Skin of body (tissue), 2 donors: ENCODE measurements around the gene PRELID2. TPM values are rescaled to one million over a fixed set of nuclear protein-coding genes. Genes with fewer than 3 reads are reported as not detected.
"Not testable (repeated sequence)": the region's sequence is repeated elsewhere in the genome, so short reads cannot be mapped to it uniquely, and the experiment has no call there.

Source experiments
- DNase-seq: peaks from one replicate; lab custom pipeline; 2025; lab: John Stamatoyannopoulos, UW
- total RNA-seq: library from RNA; depleted of rRNA; stranded (reverse); fragments of >200 nt; gene quantifications from one replicate; pipeline ENCODE4 v1.2.3, GENCODE V29; 2014

Gene PRELID2
- total RNA-seq = 32.5 TPM

DNA sequence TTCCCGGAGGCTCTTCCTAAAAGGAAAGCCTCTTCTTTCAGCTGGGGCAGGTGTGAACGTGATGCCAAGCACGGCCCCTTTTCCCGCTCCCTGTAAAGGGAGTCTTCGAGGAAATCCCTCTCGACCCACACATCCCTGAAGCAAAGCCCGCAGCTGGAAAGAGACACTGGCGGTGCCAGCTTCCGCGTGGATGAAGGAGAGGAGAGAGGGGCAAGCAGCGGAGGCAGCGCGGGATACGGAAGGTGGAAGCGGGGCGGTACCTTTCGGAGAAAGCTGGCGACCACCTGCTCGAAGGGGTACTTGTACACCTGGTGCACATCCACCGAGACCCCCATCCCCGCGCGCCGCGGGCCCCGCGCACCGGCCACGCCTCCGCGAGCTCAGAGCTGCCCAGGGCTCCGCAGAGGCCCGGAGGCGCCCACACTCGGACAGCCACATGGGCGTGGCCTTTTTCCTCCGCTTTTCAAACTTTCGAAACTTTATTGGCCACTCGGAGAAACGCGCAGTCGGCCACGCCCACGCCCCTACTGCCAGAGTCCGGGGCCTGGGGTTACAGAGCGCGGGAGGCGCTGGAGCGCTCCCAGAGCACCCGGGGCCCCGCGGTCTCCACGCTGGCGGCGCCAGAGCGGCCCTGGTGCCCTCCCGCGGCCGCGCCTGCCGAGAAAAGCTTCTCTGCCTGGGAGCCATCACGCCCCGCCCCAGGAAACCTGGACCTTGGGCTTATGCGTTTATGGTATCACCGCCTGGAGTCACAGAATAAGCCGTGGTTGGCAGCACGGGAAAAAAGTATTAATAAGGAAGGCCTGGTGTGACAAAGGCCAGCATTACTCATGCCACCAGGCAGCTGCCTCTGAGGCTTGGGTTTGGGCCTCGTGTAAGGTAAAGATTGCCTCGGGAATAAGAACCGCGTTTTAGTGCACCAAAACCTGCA, at the start of gene PRELID2:
PRELID2 (minus strand) TSS at position 426 of the 931 bp plus-strand sequence; CDS start at position 335, 91 bp downstream.
- peak; percentile 66 for DNase-seq

DNA sequence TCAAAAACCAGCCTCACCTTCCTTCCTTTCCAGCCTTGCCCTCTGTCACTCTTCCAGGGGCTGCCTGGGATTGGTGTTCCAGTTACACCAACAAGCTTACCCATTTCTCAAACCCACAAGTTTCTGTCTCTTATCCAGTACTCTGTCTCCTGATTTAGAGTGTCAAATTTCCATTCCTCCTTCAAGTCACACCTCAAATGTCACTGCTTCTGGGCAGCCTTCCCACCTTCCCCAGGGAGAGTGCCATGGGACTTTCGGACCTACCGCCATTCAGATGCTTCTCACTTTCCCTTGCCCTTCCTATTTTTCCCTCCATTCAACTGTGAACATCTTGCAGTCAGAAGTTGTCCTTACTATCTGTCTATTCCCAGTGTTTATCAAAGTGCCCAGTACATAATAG, 39.6 kb upstream of the PRELID2 start:
- no peak for DNase-seq

DNA sequence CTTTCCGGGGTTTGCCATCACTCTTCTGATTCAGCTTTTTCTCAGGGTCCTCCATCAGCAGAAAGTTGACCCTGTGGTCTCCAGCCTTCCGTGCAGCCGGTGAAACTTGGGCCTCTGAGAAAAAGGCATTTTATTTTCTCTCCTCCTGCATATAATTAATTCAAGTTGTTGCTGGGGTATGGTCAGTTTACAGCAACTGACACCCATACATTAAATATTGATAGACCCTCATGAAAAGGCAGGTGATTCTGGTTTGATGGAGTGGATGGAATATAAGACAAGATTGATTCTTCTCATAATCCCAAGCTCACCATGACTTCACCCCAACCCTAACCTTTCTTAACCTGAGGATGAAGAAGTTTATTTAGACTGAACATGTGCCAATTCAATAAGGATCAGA, 37.8 kb upstream of the PRELID2 start, which contains the start of gene GRXCR2:
GRXCR2 (minus strand) TSS at position 101 of the 400 bp plus-strand sequence; CDS start at position 55, 46 bp downstream.
- DNase-seq = no peak

DNA sequence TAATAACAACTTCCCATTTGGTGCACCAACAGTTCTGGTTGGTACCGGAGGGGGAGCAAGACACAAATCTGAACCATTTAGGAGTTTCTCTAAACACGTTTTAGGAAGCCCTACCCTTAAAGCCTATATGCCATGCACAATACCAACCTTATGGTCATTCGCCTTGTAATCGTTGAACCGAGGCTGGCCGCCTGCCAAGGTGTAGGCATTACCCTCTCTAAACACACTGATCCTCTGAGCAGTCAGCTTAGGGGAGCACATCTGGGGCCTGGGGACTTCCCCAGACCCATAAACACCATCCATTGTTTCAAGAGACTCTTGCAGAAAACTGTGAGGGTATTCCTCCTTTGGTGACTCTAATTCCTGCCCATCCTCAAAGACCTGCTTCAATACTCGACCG, 37.3 kb upstream of the PRELID2 start:
- DNase-seq = no peak

DNA sequence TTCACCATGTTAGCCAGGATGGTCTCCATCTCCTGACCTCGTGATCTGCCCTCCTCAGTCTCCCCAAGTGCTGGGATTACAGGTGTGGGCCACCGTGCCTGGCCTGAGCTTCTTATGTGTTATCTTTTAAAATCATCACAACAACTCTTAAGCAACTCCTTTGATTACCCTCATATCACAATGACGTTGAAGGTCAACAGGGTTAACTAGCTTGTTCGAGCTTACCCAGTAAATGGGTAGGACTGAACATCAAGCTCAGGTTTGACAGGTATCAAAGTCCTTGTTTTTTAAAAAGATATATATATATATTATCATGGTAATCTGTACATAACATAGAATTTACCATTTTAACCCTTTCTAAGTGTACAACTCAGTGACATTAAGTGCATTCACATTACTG, 34.6 kb upstream of the PRELID2 start:
- no peak for DNase-seq

DNA sequence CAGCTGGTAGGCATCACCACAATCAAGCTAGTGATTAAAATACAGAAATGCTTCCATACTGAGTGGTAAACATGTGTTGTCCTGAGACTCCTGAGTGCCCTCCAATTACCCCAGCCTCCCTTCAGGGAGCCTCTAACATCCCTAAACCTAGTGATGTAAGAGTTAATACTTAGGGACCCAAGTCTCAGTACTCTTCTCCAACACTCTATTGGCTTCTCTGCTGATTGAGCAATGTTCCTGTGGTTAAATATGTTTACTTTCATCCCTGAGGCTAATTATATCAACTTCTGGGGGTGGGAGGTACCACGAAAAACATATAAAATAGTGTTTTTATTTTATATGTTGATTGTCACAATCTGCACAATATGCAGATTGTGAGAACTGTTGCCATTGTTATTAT, 32.7 kb upstream of the PRELID2 start:
- no peak for DNase-seq

GRCh38 chr5:145864432-145864831, 29.3 kb upstream of the PRELID2 start:
- not testable (repeated sequence) for DNase-seq

- DNase-seq = no peak
Measured at GRCh38 chr5:145863003-145863402, 27.9 kb upstream of the PRELID2 start.

DNA sequence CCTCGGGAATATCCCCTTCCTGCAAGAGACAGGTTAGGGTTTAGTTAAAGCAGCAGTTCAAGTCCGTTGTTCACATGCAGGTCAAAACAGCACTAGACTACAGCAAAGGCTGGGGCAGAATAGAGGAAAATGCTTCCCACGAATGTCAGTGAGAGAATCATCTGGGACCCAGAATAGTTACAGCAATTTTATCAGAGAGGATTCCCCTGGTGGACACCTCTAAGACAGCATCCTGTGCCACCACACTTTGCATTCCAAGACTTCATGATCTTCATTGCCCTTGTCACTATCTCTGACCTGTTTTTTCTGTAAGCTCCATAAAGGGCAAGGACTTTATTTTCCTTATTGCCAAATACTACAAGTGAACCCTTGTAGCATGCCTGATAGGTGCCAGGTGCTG, 24.8 kb upstream of the PRELID2 start:
- no peak for DNase-seq

DNA sequence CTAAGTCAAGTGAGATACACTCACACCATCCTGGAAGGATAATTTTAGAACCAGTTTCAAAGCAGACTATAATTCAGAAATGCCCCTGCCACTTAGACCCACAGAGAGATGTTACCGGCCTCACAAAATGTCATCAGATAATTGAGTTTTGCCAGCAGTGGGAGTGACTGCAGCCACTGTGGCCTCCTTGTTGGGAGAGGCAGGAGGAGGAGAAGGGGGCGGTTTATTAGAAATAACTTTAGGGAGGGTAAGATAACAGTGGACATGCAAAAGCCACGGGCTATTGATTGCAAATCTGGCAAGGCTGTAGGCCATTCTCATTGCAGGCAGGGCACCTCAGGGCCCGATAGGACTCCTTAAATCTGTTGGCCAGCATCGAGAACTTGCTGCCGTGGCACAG, 24.3 kb upstream of the PRELID2 start:
- DNase-seq = no peak

DNA sequence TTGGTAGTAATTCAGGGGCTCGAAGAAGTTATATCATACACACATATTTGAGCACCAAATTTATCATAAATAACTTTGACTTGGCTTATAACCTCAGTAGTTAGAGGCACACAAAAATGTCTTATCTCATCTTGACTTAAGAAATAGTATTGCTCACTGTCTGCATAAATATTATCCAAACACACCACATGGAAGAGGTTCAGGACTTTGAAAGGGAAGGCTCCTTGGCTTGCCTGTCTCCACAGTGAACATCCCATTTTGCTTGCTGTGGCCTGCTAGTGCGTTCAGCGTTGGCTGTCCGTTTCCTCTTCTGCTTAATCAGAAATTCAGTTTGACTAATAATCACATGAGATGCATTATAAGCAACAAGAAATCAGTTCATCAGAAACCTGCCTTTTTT, 23.8 kb upstream of the PRELID2 start:
- DNase-seq = no peak

DNA sequence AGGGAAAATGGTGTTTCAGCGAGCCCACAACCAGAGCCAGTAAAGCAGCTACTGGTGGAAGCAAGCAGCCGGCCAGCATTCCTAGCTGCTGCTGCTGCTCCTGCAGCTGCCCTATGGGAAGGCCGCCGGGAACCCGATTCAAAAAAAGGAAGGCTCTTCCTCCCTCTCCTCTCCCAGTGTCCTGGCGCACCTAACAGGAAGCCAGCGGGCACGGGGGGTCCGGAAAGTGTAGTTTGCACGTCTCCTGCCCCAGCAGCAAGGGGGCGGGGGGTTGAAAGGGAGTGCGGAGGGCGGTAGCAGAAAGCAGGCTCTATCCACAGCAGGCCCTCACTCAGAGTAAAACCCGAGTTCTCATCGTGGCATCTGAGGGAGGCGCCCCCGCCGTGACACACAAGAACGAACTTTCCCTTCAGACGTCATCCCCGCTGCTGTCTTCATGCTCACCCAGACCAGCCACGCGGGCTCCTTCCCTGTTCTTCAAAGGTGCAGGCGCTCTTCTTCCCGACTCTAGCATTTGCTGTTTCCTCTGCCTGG, 21.2 kb upstream of the PRELID2 start:
- DNase-seq = peak; percentile 17

GRCh38 chr5:145855763-145856267, 20.7 kb upstream of the PRELID2 start:
- DNase-seq = no peak

DNA sequence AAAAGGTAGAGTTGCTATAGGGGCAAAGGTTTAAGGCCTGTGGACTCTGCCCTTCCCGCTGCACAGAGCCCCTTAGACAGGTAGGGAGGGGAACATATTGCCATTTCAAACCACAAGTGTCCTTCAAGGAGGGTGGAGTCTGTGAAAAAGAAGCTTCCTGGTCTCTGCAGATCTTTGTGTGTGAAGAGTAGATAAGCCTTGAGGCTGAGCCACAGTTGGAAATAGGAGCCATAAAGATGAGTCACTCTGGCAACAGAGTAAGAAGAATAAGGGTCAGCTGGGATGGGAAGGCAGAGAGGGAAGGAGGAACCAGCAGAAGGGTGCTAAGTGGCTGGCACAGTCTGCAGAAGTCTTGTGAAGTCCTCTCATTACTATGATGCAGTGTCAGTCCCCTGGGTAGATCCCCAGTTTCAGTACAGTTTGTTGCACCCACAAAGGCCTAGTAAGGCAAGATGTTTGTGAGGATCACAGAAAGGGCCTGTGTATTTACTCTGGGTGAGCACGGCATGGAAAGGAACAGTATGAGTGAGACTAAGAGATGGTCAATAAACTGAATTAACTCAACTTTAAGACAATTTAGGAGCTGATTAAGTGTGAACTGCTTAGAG, 19.6 kb upstream of the PRELID2 start:
- no peak for DNase-seq

- no peak for DNase-seq
Measured at GRCh38 chr5:145853781-145854376, 18.7 kb upstream of the PRELID2 start.

GRCh38 chr5:145852990-145853389, 17.8 kb upstream of the PRELID2 start:
- DNase-seq = no peak

DNA sequence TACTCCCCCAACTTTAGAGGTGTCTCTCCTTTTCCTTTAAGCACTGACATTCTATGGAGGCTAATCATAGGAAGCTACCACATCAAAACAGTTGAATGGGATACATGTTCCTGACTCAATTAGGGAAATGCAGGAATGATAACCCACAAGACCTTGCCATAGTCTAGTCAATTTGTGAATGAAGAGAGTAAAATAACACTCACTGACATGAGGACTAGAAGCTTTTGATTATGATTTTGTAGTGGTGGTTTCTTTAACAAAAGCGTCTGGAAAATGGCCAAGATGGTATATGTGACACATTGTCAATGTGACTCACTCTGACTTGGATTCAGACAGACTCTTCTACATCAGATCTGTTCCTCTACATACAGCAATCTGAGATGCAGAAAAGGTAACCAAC, 13.7 kb upstream of the PRELID2 start:
- DNase-seq = no peak

GRCh38 chr5:145847499-145848497, 12.7 kb upstream of the PRELID2 start:
- no peak for DNase-seq

DNA sequence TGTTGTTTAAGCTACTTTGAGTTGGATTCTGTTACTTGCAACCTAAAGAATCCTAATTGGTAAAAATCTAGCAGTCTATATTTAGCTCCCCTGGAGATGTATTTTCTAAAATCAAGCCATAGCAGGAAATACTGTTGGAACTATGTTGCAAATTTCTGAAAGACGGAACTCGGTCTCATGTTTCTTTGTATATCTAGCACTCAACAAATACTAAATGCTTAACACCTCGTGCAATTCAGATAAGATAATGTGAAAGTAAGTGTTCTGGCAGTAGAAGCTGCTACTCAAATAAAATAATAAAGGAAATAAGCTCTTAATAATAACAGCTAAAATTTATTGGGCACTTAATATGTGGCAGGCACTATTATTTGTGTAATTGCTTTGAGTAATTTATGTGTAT, 10.9 kb upstream of the PRELID2 start:
- no peak for DNase-seq

GRCh38 chr5:145841299-145841698, 6.2 kb upstream of the PRELID2 start:
- no peak for DNase-seq
